Retinal pigment epithelial cell (primary cell): ENCODE data around the gene EFL1.
A peak's percentile ranks its signal among the peaks of the same experiment; 100 is the strongest.
"Not testable (repeated sequence)": the region's sequence is repeated elsewhere in the genome, so short reads cannot be mapped to it uniquely, and the experiment has no call there.

Experiments
- DNase-seq: peaks from one replicate; pipeline ENCODE4 v3.0.0-alpha.2; 2010; ENCODE audit warnings: low read depth
- H3K4me3 ChIP-seq: 2 replicates; pipeline ENCODE4 v1.5.1; 2011; ENCODE audit warnings: mild to moderate bottlenecking, low read length, control low read depth, moderate library complexity
- TF ChIP-seq, protein P1 (sequence below): conservative IDR thresholded peaks from 2 replicates; pipeline ENCODE4 v1.5.1; 2011; ENCODE audit warnings: low read depth, low read length, control low read depth, inconsistent platforms

EFL1 gene

GRCh38 chr15:82262422-82263026 lies at the start of gene EFL1, which contains the start of gene SAXO2:
TSS of gene EFL1 (minus strand) at chr15:82262734. CDS start at chr15:82261778, 956 bp downstream.
TSS of gene SAXO2 (plus strand) at chr15:82262818. CDS start at chr15:82262880, 62 bp downstream.
- DNase-seq, result peak; percentile 43
- H3K4me3 ChIP-seq, result peak within 1 kb of the TSS; percentile 78
- TF ChIP-seq, protein P1, sequence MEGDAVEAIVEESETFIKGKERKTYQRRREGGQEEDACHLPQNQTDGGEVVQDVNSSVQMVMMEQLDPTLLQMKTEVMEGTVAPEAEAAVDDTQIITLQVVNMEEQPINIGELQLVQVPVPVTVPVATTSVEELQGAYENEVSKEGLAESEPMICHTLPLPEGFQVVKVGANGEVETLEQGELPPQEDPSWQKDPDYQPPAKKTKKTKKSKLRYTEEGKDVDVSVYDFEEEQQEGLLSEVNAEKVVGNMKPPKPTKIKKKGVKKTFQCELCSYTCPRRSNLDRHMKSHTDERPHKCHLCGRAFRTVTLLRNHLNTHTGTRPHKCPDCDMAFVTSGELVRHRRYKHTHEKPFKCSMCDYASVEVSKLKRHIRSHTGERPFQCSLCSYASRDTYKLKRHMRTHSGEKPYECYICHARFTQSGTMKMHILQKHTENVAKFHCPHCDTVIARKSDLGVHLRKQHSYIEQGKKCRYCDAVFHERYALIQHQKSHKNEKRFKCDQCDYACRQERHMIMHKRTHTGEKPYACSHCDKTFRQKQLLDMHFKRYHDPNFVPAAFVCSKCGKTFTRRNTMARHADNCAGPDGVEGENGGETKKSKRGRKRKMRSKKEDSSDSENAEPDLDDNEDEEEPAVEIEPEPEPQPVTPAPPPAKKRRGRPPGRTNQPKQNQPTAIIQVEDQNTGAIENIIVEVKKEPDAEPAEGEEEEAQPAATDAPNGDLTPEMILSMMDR, result no peak

- H3K4me3 ChIP-seq, DNase-seq: not testable (repeated sequence)
These were observed 48.8 kb upstream of the EFL1 start for GRCh38 chr15:82311321-82311720.

DNA sequence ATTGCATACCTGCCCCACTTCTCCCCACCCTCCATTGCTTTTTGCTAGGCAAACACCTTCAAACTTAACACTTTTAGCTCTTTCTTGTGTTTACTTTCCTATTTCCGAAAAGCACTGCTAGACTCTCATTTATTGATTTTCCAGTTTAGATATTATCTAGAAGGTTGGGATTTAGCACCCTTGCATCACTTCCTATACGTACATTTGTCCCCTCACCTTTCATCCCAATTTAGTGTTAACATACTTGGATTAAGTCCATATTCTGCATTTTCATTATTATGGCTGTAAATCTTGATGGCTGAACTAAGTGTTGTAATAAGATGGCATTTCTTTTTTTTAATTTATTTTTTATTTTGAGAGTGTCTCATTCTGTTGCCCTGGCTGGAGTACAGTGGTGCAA lies 47.3 kb upstream of the EFL1 start:
- TF ChIP-seq, protein P1, result no peak
- no peak for DNase-seq
- H3K4me3 ChIP-seq, result no peak overlapping the region

DNA sequence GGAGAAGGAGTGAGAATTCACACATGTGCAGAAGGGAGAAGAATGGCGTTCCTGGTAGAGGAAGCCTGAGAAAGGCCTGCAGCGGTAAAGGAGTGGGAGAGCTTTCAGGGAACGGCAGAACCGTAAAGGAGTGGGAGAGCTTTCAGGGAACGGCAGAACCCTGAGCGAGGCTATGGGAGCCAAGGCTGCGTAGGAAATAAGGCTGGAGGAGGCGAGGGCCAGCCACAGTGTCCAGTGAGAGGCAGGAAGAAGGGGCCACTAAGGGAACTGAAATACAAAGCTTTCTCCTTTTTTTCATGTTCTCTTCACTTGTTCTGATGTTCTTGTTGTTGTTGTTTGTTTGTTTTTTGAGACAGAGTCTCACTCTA lies 45.2 kb upstream of the EFL1 start:
- no peak for DNase-seq
- TF ChIP-seq, protein P1, result no peak
- no peak overlapping the region for H3K4me3 ChIP-seq

DNA sequence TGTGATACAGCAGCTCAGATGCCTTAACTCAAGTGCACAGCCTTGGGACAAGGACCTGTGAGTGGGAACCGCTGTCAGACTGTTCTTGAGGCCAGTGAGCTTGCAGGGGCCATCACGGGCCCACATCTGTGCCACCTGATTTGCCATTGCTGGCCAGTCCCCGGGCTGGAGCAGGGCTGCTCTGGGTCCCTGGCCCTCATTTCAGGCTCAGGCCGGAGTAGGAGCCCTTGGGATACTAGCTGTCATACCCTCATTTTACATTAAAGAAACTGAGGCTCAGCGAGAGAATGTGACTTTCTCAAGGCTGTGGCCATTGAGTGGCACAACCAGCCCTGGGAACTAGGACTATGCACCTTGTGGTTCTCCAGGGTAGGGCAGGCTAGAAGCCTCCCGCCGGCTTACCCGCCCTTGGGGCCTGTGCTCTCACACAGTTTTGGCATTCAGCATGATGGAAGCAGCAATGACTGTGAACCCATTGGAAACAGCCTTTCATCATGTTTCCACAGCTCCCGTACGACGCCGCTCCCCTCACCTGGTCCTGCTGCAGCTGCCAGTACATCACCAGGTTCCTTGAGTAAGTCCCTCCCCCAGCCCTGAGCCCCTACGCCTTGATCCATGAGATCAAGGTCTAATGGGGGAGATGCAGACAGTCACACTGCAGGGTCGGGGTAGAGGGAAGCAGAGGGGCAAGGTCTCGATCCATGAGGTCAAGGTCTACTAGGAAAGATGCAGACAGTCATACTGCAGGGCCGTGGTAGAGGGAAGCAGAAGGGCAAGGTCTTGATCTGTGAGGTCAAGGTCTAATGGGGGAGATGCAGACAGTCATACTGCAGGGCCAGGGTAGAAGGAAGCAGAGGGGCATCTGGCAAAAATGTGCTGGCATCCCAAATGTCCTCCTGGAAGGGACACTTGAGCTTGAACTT lies 44.5 kb upstream of the EFL1 start:
- TF ChIP-seq, protein P1, result no peak
- no peak for DNase-seq

GRCh38 chr15:82305621-82306048 lies 43.1 kb upstream of the EFL1 start:
- no peak for DNase-seq
- TF ChIP-seq, protein P1, result no peak
- H3K4me3 ChIP-seq, result no peak overlapping the region

More for the DNA sequence above, 44.5 kb upstream of the EFL1 start:
- H3K4me3 ChIP-seq, result no peak overlapping the region

DNA sequence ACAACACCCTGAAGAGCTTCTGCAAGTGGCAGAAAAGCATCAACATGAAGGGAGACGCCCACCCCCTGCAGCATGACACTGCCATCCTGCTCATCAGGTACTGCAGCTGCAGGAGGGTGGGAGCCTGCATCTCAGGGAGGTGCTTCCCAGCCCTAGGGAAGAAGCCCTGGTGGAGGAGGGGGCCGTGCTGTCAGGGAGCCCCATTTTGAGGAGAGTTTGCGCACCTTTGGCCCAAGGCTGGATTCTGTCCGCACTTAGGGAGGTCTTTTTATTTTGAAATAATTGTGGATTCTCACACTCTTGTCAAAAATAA lies 42.2 kb upstream of the EFL1 start:
- DNase-seq, result no peak
- TF ChIP-seq, protein P1, result no peak
- H3K4me3 ChIP-seq, result no peak overlapping the region
